DND-41 (cell line): ENCODE data around the gene SLC25A10.

Experiments
- CTCF ChIP-seq: IDR thresholded peaks from 2 replicates; pipeline ENCODE4 v1.5.1; 2012; ENCODE audit warnings: borderline replicate concordance, low read length, moderate library complexity, mild to moderate bottlenecking; ENCODE audit not compliant: poor library complexity, severe bottlenecking; ENCODE audit errors: extremely low read depth
- EZH2 ChIP-seq: IDR thresholded peaks from 3 replicates; pipeline ENCODE4 v1.6.1; 2012; ENCODE audit warnings: borderline replicate concordance, low read depth, mild to moderate bottlenecking, moderate library complexity, low read length, inconsistent platforms; ENCODE audit not compliant: severe bottlenecking

- peak; percentile 10 for TF ChIP-seq CTCF
- TF ChIP-seq EZH2 = no peak
Measured at GRCh38 chr17:81683584-81684441, 28.3 kb upstream of the SLC25A10 start, which contains the start of the genes ARL16 and HGS.
